NB4 (cell line): ENCODE measurements around the gene SMURF1.

Source experiments
- DNase-seq: peaks from one replicate; pipeline ENCODE4 v3.0.0; 2010; ENCODE audit warnings: low read depth
- H3K4me3 ChIP-seq: one replicate; pipeline ENCODE4 v1.5.1; 2011; ENCODE audit warnings: mild to moderate bottlenecking, low read depth, low read length, moderate library complexity
- MYC ChIP-seq: IDR thresholded peaks from 2 replicates; pipeline ENCODE4 v1.6.1; 2011; ENCODE audit warnings: low read depth, low read length
- POLR2A ChIP-seq: IDR thresholded peaks from 2 replicates; pipeline ENCODE4 v1.6.1; 2011; ENCODE audit warnings: mild to moderate bottlenecking; ENCODE audit not compliant: insufficient read length; ENCODE audit errors: extremely low read depth
- TF ChIP-seq, protein P1 (sequence below): IDR thresholded peaks from 2 replicates; pipeline ENCODE4 v1.6.1; 2011; ENCODE audit warnings: low read depth, low read length
- TF ChIP-seq, protein P2 (sequence below): IDR thresholded peaks from one replicate; pipeline ENCODE4 v1.5.1; 2012; ENCODE audit warnings: low read depth, low read length

SMURF1 gene

DNA sequence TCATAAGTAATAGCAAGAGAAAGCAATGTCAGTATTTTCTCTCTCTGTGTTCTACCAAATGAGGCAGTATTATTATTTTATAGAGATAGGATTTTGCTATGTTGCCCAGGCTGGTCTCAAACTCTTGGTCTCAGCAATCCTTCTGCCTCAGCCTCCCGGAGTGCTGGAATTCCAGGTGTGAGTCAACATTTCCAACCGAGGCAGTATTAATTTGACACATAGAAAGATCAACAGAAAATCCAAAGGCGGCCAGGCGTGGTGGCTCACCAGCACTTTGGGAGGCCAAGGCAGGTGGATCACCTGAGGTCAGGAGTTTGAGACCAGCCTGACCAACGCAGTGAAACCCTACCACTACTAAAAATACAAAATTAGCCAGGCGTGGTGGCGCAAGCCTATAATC is 71.8 kb downstream of the SMURF1 start:
- no peak for DNase-seq
- no peak for TF ChIP-seq MYC
- TF ChIP-seq POLR2A = no peak
- TF ChIP-seq, protein P1, sequence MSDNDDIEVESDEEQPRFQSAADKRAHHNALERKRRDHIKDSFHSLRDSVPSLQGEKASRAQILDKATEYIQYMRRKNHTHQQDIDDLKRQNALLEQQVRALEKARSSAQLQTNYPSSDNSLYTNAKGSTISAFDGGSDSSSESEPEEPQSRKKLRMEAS = no peak
- TF ChIP-seq, protein P2, sequence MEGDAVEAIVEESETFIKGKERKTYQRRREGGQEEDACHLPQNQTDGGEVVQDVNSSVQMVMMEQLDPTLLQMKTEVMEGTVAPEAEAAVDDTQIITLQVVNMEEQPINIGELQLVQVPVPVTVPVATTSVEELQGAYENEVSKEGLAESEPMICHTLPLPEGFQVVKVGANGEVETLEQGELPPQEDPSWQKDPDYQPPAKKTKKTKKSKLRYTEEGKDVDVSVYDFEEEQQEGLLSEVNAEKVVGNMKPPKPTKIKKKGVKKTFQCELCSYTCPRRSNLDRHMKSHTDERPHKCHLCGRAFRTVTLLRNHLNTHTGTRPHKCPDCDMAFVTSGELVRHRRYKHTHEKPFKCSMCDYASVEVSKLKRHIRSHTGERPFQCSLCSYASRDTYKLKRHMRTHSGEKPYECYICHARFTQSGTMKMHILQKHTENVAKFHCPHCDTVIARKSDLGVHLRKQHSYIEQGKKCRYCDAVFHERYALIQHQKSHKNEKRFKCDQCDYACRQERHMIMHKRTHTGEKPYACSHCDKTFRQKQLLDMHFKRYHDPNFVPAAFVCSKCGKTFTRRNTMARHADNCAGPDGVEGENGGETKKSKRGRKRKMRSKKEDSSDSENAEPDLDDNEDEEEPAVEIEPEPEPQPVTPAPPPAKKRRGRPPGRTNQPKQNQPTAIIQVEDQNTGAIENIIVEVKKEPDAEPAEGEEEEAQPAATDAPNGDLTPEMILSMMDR = no peak
- H3K4me3 ChIP-seq = no peak overlapping the region

DNA sequence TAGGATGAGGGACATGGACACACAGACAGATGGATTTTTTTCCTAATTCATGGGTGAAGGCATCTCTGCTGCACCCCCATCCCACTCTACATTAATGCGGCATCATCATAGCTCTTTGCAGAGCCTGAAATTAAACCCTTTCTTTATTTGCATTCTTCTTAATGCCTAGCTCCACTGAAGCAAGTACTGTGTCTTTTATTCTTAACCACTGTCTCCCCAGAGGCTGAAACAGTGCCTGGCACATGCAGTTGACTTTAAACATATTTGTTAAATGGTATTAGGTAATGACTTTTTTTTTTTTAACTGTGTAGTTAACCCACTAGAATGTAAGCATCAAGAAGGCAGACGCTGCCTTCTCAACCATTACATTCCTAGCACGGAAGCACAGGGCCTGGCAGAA is 73.5 kb downstream of the SMURF1 start:
- H3K4me3 ChIP-seq = no peak overlapping the region
- TF ChIP-seq, protein P1 = no peak
- TF ChIP-seq MYC (no peak), POLR2A (no peak)
- TF ChIP-seq, protein P2 = no peak
- DNase-seq = no peak

DNA sequence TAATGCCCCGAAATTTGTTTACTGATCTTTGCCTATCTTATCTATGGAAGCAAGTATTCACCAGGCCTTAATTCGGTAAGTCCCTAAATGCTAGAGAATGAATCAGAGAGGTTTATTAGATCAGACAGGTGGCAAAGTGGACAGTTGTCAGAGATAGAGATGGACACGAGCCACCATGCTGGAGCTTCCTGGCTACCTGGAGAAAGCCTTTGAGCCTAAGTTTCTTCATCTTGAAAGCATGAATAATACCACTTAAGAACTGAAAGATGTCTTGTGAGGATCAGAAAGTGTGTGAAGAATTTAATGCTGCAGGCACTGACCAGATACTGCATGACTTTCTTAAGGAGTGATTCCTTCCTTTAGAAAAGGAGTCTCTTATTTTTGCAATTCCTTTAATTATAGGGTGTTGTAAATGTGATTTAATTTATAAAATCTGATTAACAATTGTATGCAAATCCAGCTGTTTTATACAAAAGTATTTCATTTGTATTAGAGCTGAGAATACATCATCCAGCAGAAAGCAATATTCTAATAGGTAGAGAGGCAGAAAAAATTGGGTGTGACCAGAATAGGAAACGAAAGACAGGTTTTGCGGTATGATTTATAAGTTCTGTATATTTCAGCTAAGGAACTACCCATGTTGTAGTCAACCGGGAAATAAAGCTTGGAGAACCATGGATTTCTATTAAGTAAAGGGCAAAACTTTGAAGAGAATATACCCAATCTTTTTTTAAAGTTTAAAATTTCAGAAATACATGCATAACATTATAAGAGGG is 82.7 kb downstream of the SMURF1 start:
- no peak for DNase-seq
- TF ChIP-seq MYC (no peak), POLR2A (no peak)
- TF ChIP-seq, protein P1 = no peak
- TF ChIP-seq, protein P2 = no peak

DNA sequence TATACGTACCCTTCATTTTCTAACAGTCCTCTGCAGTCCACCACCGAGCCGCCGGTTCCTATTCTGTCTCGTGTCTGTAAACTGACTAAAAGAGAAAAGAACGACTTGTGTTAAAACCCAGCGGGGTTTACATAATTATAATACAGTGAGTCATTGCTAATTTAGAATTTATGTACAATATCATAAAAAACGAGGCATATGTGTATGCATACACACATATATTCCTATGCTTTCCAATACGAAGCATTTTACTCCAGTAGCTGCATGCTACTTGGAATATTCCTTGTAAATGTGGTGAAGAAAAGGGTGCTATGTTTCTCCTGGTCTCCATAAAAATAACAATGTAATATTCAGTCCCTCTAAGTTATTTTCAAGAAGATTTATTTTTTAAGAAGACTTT is 89.1 kb downstream of the SMURF1 start:
- no peak for TF ChIP-seq MYC
- TF ChIP-seq, protein P1 = no peak
- TF ChIP-seq, protein P2 = no peak
- no peak for TF ChIP-seq POLR2A
- no peak overlapping the region for H3K4me3 ChIP-seq
- no peak for DNase-seq

More for the DNA sequence above, 82.7 kb downstream of the SMURF1 start:
- H3K4me3 ChIP-seq = no peak overlapping the region

DNA sequence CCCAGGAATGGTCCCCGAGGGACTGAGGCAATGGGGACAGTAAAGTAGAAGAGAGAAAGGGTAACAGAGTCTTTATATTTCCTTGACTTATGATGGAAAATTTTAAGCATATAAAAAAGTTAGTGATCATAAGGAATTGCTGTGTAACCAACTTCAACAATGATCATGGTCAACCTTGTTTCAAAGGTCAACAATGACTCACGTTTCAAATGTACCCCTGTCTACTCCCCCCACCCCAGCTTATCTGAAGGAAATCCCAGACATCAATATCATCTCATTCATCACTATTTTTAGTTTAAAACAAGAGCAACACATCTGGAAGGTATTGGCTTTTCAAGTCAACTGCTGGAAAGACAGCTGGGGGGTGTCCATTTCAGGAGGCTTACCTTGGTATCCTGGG is 92.9 kb downstream of the SMURF1 start:
- no peak overlapping the region for H3K4me3 ChIP-seq
- no peak for DNase-seq
- TF ChIP-seq, protein P2 = no peak
- TF ChIP-seq POLR2A (no peak), MYC (no peak)
- TF ChIP-seq, protein P1 = no peak
